Gastrocnemius medialis (tissue), 4 donors: ENCODE results near the gene PTPRN2. TPM values are rescaled to one million over a fixed set of nuclear protein-coding genes. Genes with fewer than 3 reads are reported as not detected.
"Not testable (repeated sequence)": the region's sequence is repeated elsewhere in the genome, so short reads cannot be mapped to it uniquely, and the experiment has no call there.

ENCODE experiments used
- ATAC-seq, 2 donors: fragments of 150-250 bp; one replicate each; pipeline ENCODE4 v1.9.1; 2016
- DNase-seq, 2 donors: peaks; one replicate each; pipeline ENCODE4 v3.0.0-alpha.2; 2019
- H3K27ac ChIP-seq, 4 donors: fragments of 200-600 bp; sonication (generic); 1 replicate in 1 of 4; 2 replicates in 3 of 4; pipeline ENCODE4 v1.5.1; 2016 to 2018; ENCODE audit warnings: mild to moderate bottlenecking in 2 of 4, moderate library complexity in 1 of 4
- H3K27me3 ChIP-seq, 3 donors: fragments of 200-600 bp; sonication (generic) in 2 of 3; 1 replicate in 1 of 3; 2 replicates in 2 of 3; pipeline versions ENCODE4 v1.5.1 to v1.6.0; 2016 to 2019; ENCODE audit warnings: mild to moderate bottlenecking in 1 of 3, moderate library complexity in 1 of 3
- H3K36me3 ChIP-seq, 2 donors: fragments of 200-600 bp; sonication (generic) in 1 of 2; one replicate each; pipeline ENCODE4 v1.5.1; 2017 to 2018
- H3K4me1 ChIP-seq, 2 donors: fragments of 200-600 bp; sonication (generic) in 1 of 2; one replicate each; pipeline ENCODE4 v1.5.1; 2016 to 2017; ENCODE audit warnings: mild to moderate bottlenecking in 2 of 2
- H3K4me3 ChIP-seq, 4 donors: fragments of 200-600 bp; sonication (generic) in 3 of 4; 1 replicate in 1 of 4; 2 replicates in 3 of 4; pipeline ENCODE4 v1.5.1; 2016 to 2019; ENCODE audit warnings: mild to moderate bottlenecking in 2 of 4
- H3K9me3 ChIP-seq, 3 donors: fragments of 200-600 bp; sonication (generic) in 2 of 3; 1 replicate in 1 of 3; 2 replicates in 2 of 3; pipeline ENCODE4 v1.5.1; 2016 to 2019
- POLR2A ChIP-seq, 2 donors: fragments of 450-650 bp; IDR thresholded peaks; one replicate each; pipeline ENCODE4 v1.6.1; 2017; ENCODE audit warnings: antibody characterized with exemption in 2 of 2, mild to moderate bottlenecking in 2 of 2, moderate library complexity in 2 of 2
- in situ Hi-C, 4 donors: fragments of 200-750 bp; cut with MboI; loops; one replicate each; pipeline versions ENCODE4 v1.15.0 to v1.8.0; 2017; ENCODE audit warnings: low sequenced_read_pairs in 4 of 4
- intact Hi-C: fragments of 100-400 bp; cut with DNase I; formaldehyde crosslinking; loops from one replicate; pipeline ENCODE4 v1.15.1; 2023; ENCODE audit warnings: low total_unique reads
- total RNA-seq, 4 donors: library from RNA; depleted of rRNA; stranded (reverse); fragments of >200 nt; gene quantifications; one replicate each; pipeline versions ENCODE4 v1.1.0 to v1.2.3, GENCODE V29; 2016
- TF ChIP-seq, protein P1 (sequence below), 5 experiments: fragments of 450-650 bp in 3 of 5; fragments of 200-600 bp in 2 of 5; sonication (generic) in 2 of 5; IDR thresholded peaks in 4 of 5; conservative IDR thresholded peaks in 1 of 5; 1 replicate in 4 of 5; 2 replicates in 1 of 5; pipeline ENCODE4 v1.5.1; 2016 to 2019; ENCODE audit warnings: antibody characterized with exemption in 5 of 5, mild to moderate bottlenecking in 3 of 5, moderate library complexity in 3 of 5

Gene PTPRN2
- total RNA-seq, 4 donors from 2014 or later, result 0.66 to 0.85 (median 0.81) TPM

DNA sequence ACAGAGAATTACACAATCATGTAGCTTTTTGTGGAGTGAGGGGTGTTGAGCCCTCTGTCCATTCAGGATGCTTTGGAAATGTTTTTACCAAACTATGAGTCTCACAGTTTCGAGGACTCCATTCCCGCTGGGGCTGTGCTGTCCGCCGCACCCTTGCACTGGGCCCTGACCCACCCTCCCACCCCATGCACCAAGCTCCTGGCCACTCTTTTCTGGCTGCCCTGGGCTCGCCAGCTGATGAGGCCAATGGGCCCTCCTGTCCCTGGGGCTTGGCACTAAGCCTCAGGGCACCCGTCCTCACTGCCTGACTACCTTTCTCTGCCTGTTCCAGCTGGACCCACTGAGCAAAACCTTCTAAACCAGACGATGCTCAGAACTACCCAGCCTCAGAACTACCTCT lies 332.1 kb downstream of the PTPRN2 start:
- no peak for TF ChIP-seq POLR2A (IDR thresholded peaks at IDR 0.05)
- TF ChIP-seq, protein P1, sequence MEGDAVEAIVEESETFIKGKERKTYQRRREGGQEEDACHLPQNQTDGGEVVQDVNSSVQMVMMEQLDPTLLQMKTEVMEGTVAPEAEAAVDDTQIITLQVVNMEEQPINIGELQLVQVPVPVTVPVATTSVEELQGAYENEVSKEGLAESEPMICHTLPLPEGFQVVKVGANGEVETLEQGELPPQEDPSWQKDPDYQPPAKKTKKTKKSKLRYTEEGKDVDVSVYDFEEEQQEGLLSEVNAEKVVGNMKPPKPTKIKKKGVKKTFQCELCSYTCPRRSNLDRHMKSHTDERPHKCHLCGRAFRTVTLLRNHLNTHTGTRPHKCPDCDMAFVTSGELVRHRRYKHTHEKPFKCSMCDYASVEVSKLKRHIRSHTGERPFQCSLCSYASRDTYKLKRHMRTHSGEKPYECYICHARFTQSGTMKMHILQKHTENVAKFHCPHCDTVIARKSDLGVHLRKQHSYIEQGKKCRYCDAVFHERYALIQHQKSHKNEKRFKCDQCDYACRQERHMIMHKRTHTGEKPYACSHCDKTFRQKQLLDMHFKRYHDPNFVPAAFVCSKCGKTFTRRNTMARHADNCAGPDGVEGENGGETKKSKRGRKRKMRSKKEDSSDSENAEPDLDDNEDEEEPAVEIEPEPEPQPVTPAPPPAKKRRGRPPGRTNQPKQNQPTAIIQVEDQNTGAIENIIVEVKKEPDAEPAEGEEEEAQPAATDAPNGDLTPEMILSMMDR (IDR thresholded peaks at IDR 0.05 in 4 of 5, conservative IDR thresholded peaks at IDR 0.05 in 1 of 5), result no peak
- Histone ChIP-seq H3K36me3 (no peaks in the 10 kb centered on the region), H3K4me3 (no peak overlapping the region), H3K4me1 (no peaks in the 10 kb centered on the region), H3K9me3 (no peaks in the 10 kb centered on the region), H3K27ac (no peak overlapping the region), H3K27me3 (no peaks in the 10 kb centered on the region)
- ATAC-seq (no peak), DNase-seq (no peak)
- in situ Hi-C loops, result no loop called here
- intact Hi-C loops, result no loop called here

DNA sequence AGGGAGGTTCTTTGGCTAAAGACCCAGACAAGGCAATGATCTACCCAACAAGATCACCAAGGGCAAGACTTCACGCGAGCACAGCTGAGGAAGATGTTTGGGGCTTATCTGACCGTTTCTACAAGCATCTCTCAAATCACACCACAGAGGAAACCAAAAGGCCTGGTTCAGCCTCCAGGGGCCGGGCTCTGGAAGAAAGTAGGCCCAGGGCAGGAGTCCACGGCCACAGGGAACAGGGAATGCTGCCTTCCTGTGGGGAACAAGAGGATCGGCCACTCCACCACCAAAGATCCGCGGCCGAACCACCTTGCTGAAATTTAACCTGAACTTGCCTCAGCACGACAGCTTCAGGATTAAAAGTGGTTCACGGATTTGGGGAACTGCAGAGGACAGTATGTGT lies 332.5 kb downstream of the PTPRN2 start:
- TF ChIP-seq, protein P1 (IDR thresholded peaks at IDR 0.05 in 4 of 5, conservative IDR thresholded peaks at IDR 0.05 in 1 of 5), result no peak
- TF ChIP-seq POLR2A (IDR thresholded peaks at IDR 0.05), result no peak
- in situ Hi-C loops, result no loop called here
- DNase-seq, result no peak

DNA sequence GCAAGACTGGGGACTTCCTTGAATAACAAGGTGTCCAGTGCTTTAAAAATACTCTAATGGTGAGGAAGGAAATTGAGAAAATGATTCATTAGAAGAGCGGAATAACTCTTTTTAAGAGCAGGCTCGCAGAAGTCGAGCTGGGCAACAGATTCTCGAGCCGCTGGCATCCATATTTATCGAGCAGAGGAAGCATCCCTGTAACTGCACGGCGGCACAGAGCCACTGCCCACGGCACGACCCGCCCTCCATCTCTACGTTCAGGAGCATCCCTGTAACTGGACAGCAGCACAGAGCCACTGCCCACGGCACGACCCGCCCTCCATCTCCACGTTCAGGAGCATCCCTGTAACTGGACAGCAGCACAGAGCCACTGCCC lies 334.0 kb downstream of the PTPRN2 start:
- in situ Hi-C loops, H3K27me3 ChIP-seq, H3K36me3 ChIP-seq, H3K27ac ChIP-seq, ATAC-seq, H3K9me3 ChIP-seq, DNase-seq, H3K4me1 ChIP-seq, intact Hi-C loops: not testable (repeated sequence)
- peak overlapping the region in 1 of 4 donors; percentile 21 for H3K4me3 ChIP-seq

More for the DNA sequence above, 332.5 kb downstream of the PTPRN2 start:
- H3K4me3 ChIP-seq, result no peak overlapping the region
- ATAC-seq, result no peak
- no peaks in the 10 kb centered on the region for H3K9me3 ChIP-seq
- H3K27ac ChIP-seq, result no peak overlapping the region
- no peaks in the 10 kb centered on the region for H3K36me3 ChIP-seq
- no peaks in the 10 kb centered on the region for H3K4me1 ChIP-seq
- H3K27me3 ChIP-seq, result no peaks in the 10 kb centered on the region
- intact Hi-C loops, result no loop called here

DNA sequence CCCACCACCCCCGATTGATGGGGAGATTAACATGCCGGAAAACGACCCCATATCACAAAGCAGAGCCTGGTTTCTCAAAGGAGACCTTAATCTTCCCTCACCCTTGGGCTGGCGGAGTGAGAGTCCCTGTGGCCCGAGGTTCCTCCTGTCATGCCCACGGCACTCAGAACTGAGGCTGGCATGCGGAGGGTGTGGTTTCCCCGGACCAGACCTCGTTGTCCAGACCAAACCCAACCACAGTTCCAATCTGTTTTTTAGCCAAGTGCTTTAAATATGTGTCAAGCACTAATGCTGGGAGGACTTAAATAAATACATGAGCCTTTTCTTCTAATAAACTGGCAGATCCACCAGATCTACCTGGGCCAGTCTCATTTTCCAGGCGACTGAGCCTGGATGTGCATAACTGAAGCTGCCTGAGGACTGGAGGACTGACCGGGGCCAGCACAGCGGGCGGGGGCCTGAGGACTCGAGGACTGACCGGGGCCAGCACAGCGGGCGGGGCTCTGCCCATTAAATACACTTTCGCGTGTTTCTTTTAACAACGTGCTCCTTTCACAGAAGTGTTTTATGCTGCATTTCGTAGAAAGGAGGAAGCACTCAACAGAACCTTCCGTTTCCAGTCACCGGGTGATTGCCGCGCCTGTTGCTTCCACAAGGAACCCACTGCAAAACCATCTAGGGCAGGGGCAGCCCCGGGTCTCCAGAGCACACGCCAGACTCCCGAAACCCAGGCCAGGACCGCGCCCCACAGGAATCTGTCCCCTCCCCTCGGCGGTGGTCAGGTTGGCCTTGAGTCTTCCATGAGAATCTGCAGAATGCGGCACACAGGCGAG lies 334.6 kb downstream of the PTPRN2 start:
- in situ Hi-C loops (no loop called here), intact Hi-C loops (no loop called here)
- Histone ChIP-seq H3K27ac (no peak overlapping the region), H3K27me3 (no peaks in the 10 kb centered on the region), H3K4me1 (no peaks in the 10 kb centered on the region), H3K4me3 (peak overlapping the region in 2 of 4 donors; percentile 10 to 21), H3K9me3 (no peaks in the 10 kb centered on the region), H3K36me3 (no peaks in the 10 kb centered on the region)
- TF ChIP-seq, protein P1 (IDR thresholded peaks at IDR 0.05 in 4 of 5, conservative IDR thresholded peaks at IDR 0.05 in 1 of 5), result no peak
- TF ChIP-seq POLR2A (IDR thresholded peaks at IDR 0.05), result no peak
- no peak for DNase-seq
- ATAC-seq, result no peak

DNA sequence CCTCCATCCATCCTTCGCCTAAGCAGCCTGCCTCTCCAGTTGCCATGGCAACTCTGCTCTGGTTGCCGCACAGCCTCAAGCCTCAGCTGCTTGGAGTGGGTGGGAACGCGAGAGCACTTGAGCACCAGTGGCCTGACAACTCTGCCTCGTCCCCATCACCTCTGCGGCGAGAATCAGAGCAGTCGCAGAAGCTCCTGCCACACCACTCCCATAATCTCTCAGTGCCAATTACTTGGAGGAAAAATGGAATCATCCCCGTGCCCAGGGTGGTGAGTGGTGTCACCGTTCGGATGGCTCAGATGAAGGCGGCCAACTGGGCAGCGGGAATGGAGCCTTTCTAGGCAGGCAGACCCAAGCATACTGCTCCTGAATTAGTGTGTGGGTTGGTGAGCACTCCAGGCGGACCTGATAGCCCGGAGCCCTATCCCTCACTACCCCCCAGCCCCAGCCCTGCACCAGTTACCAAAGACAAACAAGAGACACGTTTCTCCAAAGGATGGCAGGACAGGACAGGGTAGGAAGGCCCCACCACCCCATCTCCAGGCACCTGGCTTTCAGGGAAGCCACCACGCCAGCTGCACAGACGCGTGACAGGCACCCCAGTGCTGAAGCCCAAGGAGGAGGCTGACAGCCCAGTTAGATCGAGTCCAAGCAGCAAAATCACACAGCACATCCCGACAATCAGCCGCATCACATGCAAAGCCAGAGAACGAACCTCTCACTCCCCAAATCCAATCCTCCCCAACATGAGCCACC lies 335.4 kb downstream of the PTPRN2 start:
- in situ Hi-C loops (no loop called here), intact Hi-C loops (no loop called here)
- Histone ChIP-seq H3K4me1 (no peaks in the 10 kb centered on the region), H3K4me3 (no peak overlapping the region), H3K27me3 (no peaks in the 10 kb centered on the region), H3K36me3 (no peaks in the 10 kb centered on the region), H3K27ac (no peak overlapping the region), H3K9me3 (no peaks in the 10 kb centered on the region)
- DNase-seq (no peak), ATAC-seq (no peak)
- TF ChIP-seq, protein P1 (IDR thresholded peaks at IDR 0.05 in 4 of 5, conservative IDR thresholded peaks at IDR 0.05 in 1 of 5), result no peak
